ENCODE measurements around the gene HAAO. TPM values are rescaled to one million over a fixed set of nuclear protein-coding genes. Genes with fewer than 3 reads are reported as not detected.

The HAAO gene
- total RNA-seq, 4 donors from 2014 or later, result 6.0 to 19.1 (median 9.8) TPM

- no peak for TF ChIP-seq EP300 (IDR thresholded peaks at IDR 0.05)
- TF ChIP-seq, protein P1, sequence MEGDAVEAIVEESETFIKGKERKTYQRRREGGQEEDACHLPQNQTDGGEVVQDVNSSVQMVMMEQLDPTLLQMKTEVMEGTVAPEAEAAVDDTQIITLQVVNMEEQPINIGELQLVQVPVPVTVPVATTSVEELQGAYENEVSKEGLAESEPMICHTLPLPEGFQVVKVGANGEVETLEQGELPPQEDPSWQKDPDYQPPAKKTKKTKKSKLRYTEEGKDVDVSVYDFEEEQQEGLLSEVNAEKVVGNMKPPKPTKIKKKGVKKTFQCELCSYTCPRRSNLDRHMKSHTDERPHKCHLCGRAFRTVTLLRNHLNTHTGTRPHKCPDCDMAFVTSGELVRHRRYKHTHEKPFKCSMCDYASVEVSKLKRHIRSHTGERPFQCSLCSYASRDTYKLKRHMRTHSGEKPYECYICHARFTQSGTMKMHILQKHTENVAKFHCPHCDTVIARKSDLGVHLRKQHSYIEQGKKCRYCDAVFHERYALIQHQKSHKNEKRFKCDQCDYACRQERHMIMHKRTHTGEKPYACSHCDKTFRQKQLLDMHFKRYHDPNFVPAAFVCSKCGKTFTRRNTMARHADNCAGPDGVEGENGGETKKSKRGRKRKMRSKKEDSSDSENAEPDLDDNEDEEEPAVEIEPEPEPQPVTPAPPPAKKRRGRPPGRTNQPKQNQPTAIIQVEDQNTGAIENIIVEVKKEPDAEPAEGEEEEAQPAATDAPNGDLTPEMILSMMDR (IDR thresholded peaks at IDR 0.05), result no peak
- no peak for TF ChIP-seq POLR2A (IDR thresholded peaks at IDR 0.05)
- TF ChIP-seq POLR2AphosphoS5 (IDR thresholded peaks at IDR 0.05), result no peak
- Histone ChIP-seq H3K4me1 (no peaks in the 10 kb centered on the region), H3K36me3 (no peaks in the 10 kb centered on the region), H3K27me3 (no peaks in the 10 kb centered on the region), H3K4me3 (no peak overlapping the region), H3K27ac (no peak overlapping the region), H3K9me3 (no peaks in the 10 kb centered on the region)
- ATAC-seq, result no peak
- WGBS, 2 donors (ENCODE audit: low coverage in 1 of 2), result 44 to 56% methylated on average over 3 of the region's 3 CpGs
These were observed 16.6 kb downstream of the HAAO start for GRCh38 chr2:42775810-42776209.

- no peak for ATAC-seq
- no peak overlapping the region for H3K27ac ChIP-seq
- H3K9me3 ChIP-seq, result no peaks in the 10 kb centered on the region
- no peaks in the 10 kb centered on the region for H3K36me3 ChIP-seq
- H3K27me3 ChIP-seq, result no peaks in the 10 kb centered on the region
- WGBS, 2 donors (ENCODE audit: low coverage in 1 of 2), result 53 to 73% methylated on average over 2 of the region's 2 CpGs
- H3K4me3 ChIP-seq, result no peak overlapping the region
- TF ChIP-seq POLR2A (IDR thresholded peaks at IDR 0.05) (no peak), POLR2AphosphoS5 (IDR thresholded peaks at IDR 0.05) (no peak), EP300 (IDR thresholded peaks at IDR 0.05) (no peak)
- TF ChIP-seq, protein P1 (IDR thresholded peaks at IDR 0.05), result no peak
- no peaks in the 10 kb centered on the region for H3K4me1 ChIP-seq
These were observed 17.2 kb downstream of the HAAO start for GRCh38 chr2:42775186-42775585.

GRCh38 chr2:42771546-42772153, 20.7 kb downstream of the HAAO start:
- H3K27me3 ChIP-seq, result no peaks in the 10 kb centered on the region
- no peaks in the 10 kb centered on the region for H3K9me3 ChIP-seq
- peaks cover 0 to 9% of the 10 kb centered on the region in 2 donors for H3K36me3 ChIP-seq
- no peak for ATAC-seq
- no peaks in the 10 kb centered on the region for H3K4me1 ChIP-seq
- 79 to 89% methylated on average over 1 to 2 of the region's 5 CpGs for WGBS, 2 donors (ENCODE audit: low coverage in 1 of 2)
- H3K27ac ChIP-seq, result no peak overlapping the region
- TF ChIP-seq POLR2A (IDR thresholded peaks at IDR 0.05), result no peak
- no peak for TF ChIP-seq POLR2AphosphoS5 (IDR thresholded peaks at IDR 0.05)
- TF ChIP-seq, protein P1 (IDR thresholded peaks at IDR 0.05), result no peak
- no peak for TF ChIP-seq EP300 (IDR thresholded peaks at IDR 0.05)
- no peak overlapping the region for H3K4me3 ChIP-seq

DNA sequence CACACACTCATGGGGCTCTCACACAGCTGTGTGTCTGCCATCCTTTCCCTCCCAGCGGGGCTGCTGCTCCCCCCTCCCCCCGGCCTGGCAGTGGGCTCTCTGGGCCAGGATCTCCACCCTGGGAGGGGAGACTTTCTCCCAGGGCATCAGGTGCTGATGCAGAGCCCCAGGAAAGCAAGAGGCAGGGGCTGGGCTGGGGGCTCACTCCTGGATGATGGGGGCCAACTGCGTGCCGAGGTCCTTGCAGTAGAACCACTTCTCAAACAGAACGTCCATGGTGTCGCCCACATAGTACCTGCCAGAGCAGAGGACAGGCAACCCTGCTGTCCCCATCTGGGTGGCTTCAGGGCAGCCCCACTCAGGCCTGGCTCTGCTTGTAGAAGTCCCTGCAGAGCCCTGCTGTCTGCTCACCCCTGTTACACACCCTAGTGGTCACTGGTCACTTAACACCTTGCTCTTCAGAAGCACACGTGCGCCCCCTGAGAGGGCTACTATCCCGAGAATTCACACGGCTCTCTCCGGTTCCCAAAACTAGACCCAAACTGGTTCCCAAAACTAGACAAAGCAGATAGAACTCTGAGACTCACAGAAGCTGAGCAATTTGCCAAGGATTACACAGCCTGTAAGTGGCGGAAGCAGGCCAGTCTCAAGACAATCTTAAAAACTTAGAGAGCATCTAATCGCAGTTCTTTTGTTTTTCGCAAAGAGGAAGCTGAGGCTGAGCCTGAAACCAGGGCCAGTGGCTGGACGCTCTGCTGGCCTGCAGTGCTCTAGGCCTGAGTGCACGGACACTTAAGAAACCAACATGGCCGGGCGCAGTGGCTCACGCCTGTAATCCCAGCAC, 21.9 kb downstream of the HAAO start:
- WGBS, 2 donors (ENCODE audit: low coverage in 1 of 2), result no CpG with 5 or more reads among the region's 19 CpGs
- no peak for TF ChIP-seq POLR2A (IDR thresholded peaks at IDR 0.05)
- TF ChIP-seq, protein P1 (IDR thresholded peaks at IDR 0.05), result peak in 2 of 4 experiments; percentile 23 to 37
- H3K4me1 ChIP-seq, result no peaks in the 10 kb centered on the region
- H3K27ac ChIP-seq, result no peak overlapping the region
- no peaks in the 10 kb centered on the region for H3K27me3 ChIP-seq
- H3K9me3 ChIP-seq, result no peaks in the 10 kb centered on the region
- peaks cover 0 to 10% of the 10 kb centered on the region in 2 donors for H3K36me3 ChIP-seq
- ATAC-seq, result peak; percentile 50
- H3K4me3 ChIP-seq, result no peak overlapping the region
